Measurements from ENCODE around the gene FAM187B.

DNA sequence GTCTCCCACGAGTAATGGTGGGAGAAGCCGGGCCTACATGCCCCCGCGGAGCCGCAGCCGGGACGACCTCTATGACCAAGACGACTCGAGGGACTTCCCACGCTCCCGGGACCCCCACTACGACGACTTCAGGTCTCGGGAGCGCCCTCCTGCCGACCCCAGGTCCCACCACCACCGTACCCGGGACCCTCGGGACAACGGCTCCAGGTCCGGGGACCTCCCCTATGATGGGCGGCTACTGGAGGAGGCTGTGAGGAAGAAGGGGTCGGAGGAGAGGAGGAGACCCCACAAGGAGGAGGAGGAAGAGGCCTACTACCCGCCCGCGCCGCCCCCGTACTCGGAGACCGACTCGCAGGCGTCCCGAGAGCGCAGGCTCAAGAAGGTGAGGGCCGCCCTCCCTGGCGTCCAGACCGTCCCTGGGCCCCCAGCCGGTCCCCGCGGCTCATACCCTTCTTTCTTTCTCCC is 38.8 kb upstream of the FAM187B start:
- TF ChIP-seq, protein P1, sequence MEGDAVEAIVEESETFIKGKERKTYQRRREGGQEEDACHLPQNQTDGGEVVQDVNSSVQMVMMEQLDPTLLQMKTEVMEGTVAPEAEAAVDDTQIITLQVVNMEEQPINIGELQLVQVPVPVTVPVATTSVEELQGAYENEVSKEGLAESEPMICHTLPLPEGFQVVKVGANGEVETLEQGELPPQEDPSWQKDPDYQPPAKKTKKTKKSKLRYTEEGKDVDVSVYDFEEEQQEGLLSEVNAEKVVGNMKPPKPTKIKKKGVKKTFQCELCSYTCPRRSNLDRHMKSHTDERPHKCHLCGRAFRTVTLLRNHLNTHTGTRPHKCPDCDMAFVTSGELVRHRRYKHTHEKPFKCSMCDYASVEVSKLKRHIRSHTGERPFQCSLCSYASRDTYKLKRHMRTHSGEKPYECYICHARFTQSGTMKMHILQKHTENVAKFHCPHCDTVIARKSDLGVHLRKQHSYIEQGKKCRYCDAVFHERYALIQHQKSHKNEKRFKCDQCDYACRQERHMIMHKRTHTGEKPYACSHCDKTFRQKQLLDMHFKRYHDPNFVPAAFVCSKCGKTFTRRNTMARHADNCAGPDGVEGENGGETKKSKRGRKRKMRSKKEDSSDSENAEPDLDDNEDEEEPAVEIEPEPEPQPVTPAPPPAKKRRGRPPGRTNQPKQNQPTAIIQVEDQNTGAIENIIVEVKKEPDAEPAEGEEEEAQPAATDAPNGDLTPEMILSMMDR (IDR thresholded peaks at IDR 0.05), result no peak
- TF ChIP-seq POLR2A (IDR thresholded peaks at IDR 0.05), result no peak
- TF ChIP-seq POLR2AphosphoS5 (IDR thresholded peaks at IDR 0.05; ENCODE audit: insufficient read depth in 1 of 2, low read depth in 1 of 2), result no peak
